A549 (cell line): ENCODE results near the gene ZCWPW1. TPM values are rescaled to one million over a fixed set of nuclear protein-coding genes. Genes with fewer than 3 reads are reported as not detected.

Source experiments
- ATAC-seq, 2 experiments: fragments of 200-7000 bp in 1 of 2; fragments of >200 bp in 1 of 2; cut with Nextera tagmentation in 1 of 2; cut with Tn5 transposase in 1 of 2; 3 replicates each; pipeline versions ENCODE4 v1.8.0 to v1.9.1; 2018 to 2020; ENCODE audit warnings: mild to moderate bottlenecking in 1 of 2, moderate library complexity in 1 of 2
- CTCF ChIA-PET: fragments of 300-600 bp; sonication (Branson Sonifier 250); formaldehyde crosslinking; extraction: SDS; loops from one replicate; lab custom pipeline; 2021; ENCODE audit warnings: antibody characterized with exemption, inconsistent platforms; lab: Yijun Ruan, JAX
- POLR2A ChIA-PET: fragments of 350-600 bp; formaldehyde crosslinking; extraction: SDS; loops from one replicate; lab custom pipeline; 2021; ENCODE audit warnings: antibody characterized with exemption, inconsistent platforms; lab: Yijun Ruan, JAX
- DNase-seq, 2 experiments: peaks; one replicate each; pipeline versions ENCODE4 v3.0.0 to v3.0.0-alpha.2; 2011 to 2016; ENCODE audit warnings: low read depth in 1 of 2, low spot score in 1 of 2
- FAIRE-seq: peaks from 2 replicates; lab custom pipeline; 2011; peaks lifted over from hg19 to GRCh38; lab: Jason Lieb, UNC
- H3K27ac ChIP-seq, 2 experiments: fragments of >200 bp; sonication (Bioruptor Twin); formaldehyde crosslinking; 3 replicates each; pipeline ENCODE4 v1.5.1; 2016 to 2017
- H3K4me1 ChIP-seq: fragments of >200 bp; sonication (Bioruptor Twin); formaldehyde crosslinking; 3 replicates; pipeline ENCODE4 v1.6.1; 2016
- H3K4me2 ChIP-seq: fragments of >200 bp; sonication (Bioruptor Twin); formaldehyde crosslinking; 3 replicates; pipeline ENCODE4 v1.6.1; 2016
- H3K4me3 ChIP-seq: fragments of >200 bp; sonication (Bioruptor Twin); formaldehyde crosslinking; 3 replicates; pipeline ENCODE4 v1.5.1; 2016
- H3K9me3 ChIP-seq: fragments of >200 bp; sonication (Bioruptor Twin); formaldehyde crosslinking; 3 replicates; pipeline ENCODE4 v1.6.1; 2016
- BHLHE40 ChIP-seq: IDR thresholded peaks from 2 replicates; pipeline ENCODE4 v1.6.1; 2012; ENCODE audit warnings: low read depth, low read length, inconsistent platforms
- CBX8 ChIP-seq: fragments of 200-600 bp; sonication (generic); IDR thresholded peaks from 2 replicates; pipeline ENCODE4 v1.6.1; 2016
- GATA3 ChIP-seq: IDR thresholded peaks from 2 replicates; pipeline ENCODE4 v1.6.1; 2012; ENCODE audit warnings: borderline replicate concordance
- JUNB ChIP-seq: fragments of >200 bp; sonication (Bioruptor Twin); formaldehyde crosslinking; IDR thresholded peaks from 2 replicates; pipeline ENCODE4 v1.6.1; 2016
- MAZ ChIP-seq: fragments of 150-350 bp; IDR thresholded peaks from 2 replicates; pipeline ENCODE4 v1.6.1; 2014; ENCODE audit warnings: antibody characterized with exemption, low read depth, low read length, borderline replicate concordance
- POLR2AphosphoS2 ChIP-seq: conservative IDR thresholded peaks from 2 replicates; pipeline ENCODE4 v1.6.1; 2012; ENCODE audit warnings: low read length, improper control_type of control experiment, inconsistent platforms
- RAD21 ChIP-seq, 2 experiments: fragments of >200 bp in 1 of 2; sonication (Bioruptor Twin) in 1 of 2; formaldehyde crosslinking in 1 of 2; IDR thresholded peaks in 1 of 2; conservative IDR thresholded peaks in 1 of 2; 2 replicates in 1 of 2; 3 replicates in 1 of 2; pipeline ENCODE4 v1.6.1; 2012 to 2018; ENCODE audit warnings: inconsistent platforms in 1 of 2
- RCOR1 ChIP-seq: fragments of 150-350 bp; IDR thresholded peaks from 2 replicates; pipeline ENCODE4 v1.6.1; 2014; ENCODE audit warnings: antibody characterized with exemption, low read length, low read depth
- SMC3 ChIP-seq: fragments of >200 bp; sonication (Bioruptor Twin); formaldehyde crosslinking; IDR thresholded peaks from 3 replicates; pipeline ENCODE4 v1.6.1; 2018; ENCODE audit warnings: inconsistent platforms
- SREBF2 ChIP-seq: fragments of 450-650 bp; IDR thresholded peaks from 2 replicates; pipeline ENCODE4 v1.6.1; 2014; ENCODE audit warnings: mild to moderate bottlenecking, moderate library complexity
- WGBS: methylation state at CpG from one replicate; pipeline ENCODE4 v1.1.6; 2017; ENCODE audit errors: missing lambda C conversion rate; 5-methylcytosine and 5-hydroxymethylcytosine counted together
- polyA plus RNA-seq, 4 experiments: library from polyadenylated mRNA; depleted of rRNA in 3 of 4; stranded (reverse); fragments of >200 nt; fragmentation: RNase III in 1 of 4; extraction: RNeasy Plus Mini Kit Qiagen cat#74134 plus additional on column Dnase treatment in 1 of 4; gene quantifications; 2 replicates in 3 of 4; 3 replicates in 1 of 4; pipeline ENCODE4 v1.2.3, GENCODE V29; 2011 to 2017
- TF ChIP-seq, protein P1 (sequence below): IDR thresholded peaks from 2 replicates; pipeline ENCODE4 v1.6.1; 2012
- TF ChIP-seq, protein P2 (sequence below): fragments of 200-600 bp; sonication (generic); IDR thresholded peaks from 2 replicates; pipeline ENCODE4 v1.6.1; 2016; ENCODE audit warnings: antibody characterized with exemption, mild to moderate bottlenecking, moderate library complexity
- TF ChIP-seq, protein P3 (sequence below): fragments of 250-450 bp; sonication (Bioruptor Pico); IDR thresholded peaks from 2 replicates; pipeline ENCODE4 v1.5.0; 2020; ENCODE audit warnings: low read depth, mild to moderate bottlenecking, moderate library complexity
- TF ChIP-seq, protein P4 (sequence below): fragments of >200 bp; sonication (Bioruptor Twin); formaldehyde crosslinking; IDR thresholded peaks from 3 replicates; pipeline ENCODE4 v1.5.1; 2016

Gene ZCWPW1
- polyA plus RNA-seq, 2 of the 4 experiments (the other 2 are of a cell fraction): 2.0 to 4.2 TPM

DNA sequence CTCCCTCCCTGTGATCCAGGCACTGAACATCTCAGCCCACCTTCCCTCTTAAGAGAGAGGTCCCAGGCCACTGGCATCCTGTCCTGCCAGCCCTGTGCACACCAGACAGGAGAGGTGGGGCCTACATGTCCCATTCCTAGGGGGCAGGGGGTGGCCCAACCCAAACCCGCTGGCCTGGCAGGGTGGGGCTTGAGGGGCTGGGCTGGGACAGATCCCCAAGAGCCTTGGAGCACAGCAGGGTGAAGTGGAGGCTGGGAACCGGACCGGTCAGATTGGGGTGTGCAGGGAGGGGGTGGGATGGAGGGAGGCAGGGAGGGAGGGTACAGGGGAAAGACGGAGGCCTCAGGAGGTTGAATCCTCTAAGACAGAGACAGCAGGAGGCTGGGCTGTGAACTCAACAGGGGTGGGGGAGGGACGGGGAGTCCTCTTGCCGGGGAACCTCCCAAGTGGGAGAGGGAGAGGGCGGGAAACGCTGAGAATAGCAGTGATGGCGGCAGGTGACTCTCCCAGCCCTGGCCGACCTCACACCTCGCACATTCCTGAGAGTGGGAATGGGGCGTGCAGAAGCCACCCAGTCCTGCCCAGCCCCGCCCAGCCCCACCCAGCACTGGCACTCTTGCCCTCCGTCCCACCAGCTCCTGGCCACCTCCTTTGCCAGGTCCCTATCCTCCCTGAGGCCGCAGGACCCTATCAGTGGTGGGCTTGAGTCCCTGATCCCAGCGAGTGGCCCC, 43.8 kb upstream of the ZCWPW1 start:
- POLR2A ChIA-PET: interaction anchor here (0.6 kb wide), 1 partner anchor 114 kb away, joined by 3 read pairs; the partner anchor contains the start of genes FBXO24 and LRCH4
- FAIRE-seq (no peak), DNase-seq (no peak), ATAC-seq (no peak)
- WGBS: 90% methylated on average over 11 of the region's 16 CpGs
- peaks cover 21% of the 10 kb centered on the region for H3K4me1 ChIP-seq
- no peaks in the 10 kb centered on the region for H3K9me3 ChIP-seq
- H3K27ac ChIP-seq: peak overlapping the region in 1 of 2 experiments; percentile 20; a peak in 1 of 6 replicates
- CTCF ChIA-PET: interaction anchor here (2.7 to 11.9 kb wide), 4 partner anchors 8 to 89 kb away, joined by 26 to 273 read pairs (median 86); partner anchors contain the start of genes NYAP1 and TSC22D4
- H3K4me2 ChIP-seq: 0 out of 3 replicates have a peak overlapping the region, but pooled peaks have one; percentile 2
- TF ChIP-seq JUNB: no peak
- TF ChIP-seq, protein P1, sequence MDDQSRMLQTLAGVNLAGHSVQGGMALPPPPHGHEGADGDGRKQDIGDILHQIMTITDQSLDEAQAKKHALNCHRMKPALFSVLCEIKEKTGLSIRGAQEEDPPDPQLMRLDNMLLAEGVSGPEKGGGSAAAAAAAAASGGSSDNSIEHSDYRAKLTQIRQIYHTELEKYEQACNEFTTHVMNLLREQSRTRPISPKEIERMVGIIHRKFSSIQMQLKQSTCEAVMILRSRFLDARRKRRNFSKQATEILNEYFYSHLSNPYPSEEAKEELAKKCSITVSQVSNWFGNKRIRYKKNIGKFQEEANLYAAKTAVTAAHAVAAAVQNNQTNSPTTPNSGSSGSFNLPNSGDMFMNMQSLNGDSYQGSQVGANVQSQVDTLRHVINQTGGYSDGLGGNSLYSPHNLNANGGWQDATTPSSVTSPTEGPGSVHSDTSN: no peak
- no peak for TF ChIP-seq RCOR1
- TF ChIP-seq, protein P2, sequence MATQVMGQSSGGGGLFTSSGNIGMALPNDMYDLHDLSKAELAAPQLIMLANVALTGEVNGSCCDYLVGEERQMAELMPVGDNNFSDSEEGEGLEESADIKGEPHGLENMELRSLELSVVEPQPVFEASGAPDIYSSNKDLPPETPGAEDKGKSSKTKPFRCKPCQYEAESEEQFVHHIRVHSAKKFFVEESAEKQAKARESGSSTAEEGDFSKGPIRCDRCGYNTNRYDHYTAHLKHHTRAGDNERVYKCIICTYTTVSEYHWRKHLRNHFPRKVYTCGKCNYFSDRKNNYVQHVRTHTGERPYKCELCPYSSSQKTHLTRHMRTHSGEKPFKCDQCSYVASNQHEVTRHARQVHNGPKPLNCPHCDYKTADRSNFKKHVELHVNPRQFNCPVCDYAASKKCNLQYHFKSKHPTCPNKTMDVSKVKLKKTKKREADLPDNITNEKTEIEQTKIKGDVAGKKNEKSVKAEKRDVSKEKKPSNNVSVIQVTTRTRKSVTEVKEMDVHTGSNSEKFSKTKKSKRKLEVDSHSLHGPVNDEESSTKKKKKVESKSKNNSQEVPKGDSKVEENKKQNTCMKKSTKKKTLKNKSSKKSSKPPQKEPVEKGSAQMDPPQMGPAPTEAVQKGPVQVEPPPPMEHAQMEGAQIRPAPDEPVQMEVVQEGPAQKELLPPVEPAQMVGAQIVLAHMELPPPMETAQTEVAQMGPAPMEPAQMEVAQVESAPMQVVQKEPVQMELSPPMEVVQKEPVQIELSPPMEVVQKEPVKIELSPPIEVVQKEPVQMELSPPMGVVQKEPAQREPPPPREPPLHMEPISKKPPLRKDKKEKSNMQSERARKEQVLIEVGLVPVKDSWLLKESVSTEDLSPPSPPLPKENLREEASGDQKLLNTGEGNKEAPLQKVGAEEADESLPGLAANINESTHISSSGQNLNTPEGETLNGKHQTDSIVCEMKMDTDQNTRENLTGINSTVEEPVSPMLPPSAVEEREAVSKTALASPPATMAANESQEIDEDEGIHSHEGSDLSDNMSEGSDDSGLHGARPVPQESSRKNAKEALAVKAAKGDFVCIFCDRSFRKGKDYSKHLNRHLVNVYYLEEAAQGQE: no peak
- no peak for TF ChIP-seq BHLHE40
- TF ChIP-seq POLR2AphosphoS2: no peak
- H3K4me3 ChIP-seq: no peak overlapping the region

DNA sequence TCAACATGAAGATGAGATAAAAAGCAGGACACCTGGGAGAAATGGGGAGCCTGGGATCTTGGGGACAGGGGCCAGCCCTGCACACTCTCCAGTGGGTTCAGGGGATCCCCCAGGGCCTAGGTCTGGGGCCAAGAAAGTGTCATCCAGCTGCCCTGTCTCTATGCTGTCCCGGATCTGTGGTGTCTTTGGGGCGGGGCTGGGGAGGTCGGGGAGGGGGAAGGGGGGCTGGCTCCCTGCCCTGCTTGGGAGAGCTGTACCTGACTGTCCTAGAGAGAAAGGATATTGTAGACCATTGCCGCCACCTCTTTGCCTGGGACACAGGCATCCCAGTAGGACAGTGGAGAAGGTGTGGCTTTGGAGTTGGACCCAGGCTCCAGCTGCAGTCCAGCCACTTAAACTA, 42.5 kb upstream of the ZCWPW1 start:
- ATAC-seq (no peak), FAIRE-seq (no peak), DNase-seq (no peak)
- Histone ChIP-seq H3K4me2 (no peak overlapping the region), H3K4me3 (no peak overlapping the region), H3K9me3 (no peaks in the 10 kb centered on the region), H3K4me1 (peaks cover 12% of the 10 kb centered on the region), H3K27ac (no peak overlapping the region)
- ChIA-PET POLR2A (interaction anchor here (1.1 kb wide), 1 partner anchor 115 kb away, joined by 3 read pairs; the partner anchor contains the start of gene FBXO24), CTCF (interaction anchor here (0.9 to 11.9 kb wide), 8 partner anchors 9 to 147 kb away, joined by 3 to 273 read pairs (median 13); partner anchors contain the start of genes NYAP1 and TSC22D4)
- TF ChIP-seq CBX8: no peak
- TF ChIP-seq, protein P3, sequence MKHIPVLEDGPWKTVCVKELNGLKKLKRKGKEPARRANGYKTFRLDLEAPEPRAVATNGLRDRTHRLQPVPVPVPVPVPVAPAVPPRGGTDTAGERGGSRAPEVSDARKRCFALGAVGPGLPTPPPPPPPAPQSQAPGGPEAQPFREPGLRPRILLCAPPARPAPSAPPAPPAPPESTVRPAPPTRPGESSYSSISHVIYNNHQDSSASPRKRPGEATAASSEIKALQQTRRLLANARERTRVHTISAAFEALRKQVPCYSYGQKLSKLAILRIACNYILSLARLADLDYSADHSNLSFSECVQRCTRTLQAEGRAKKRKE (CRISPR knock-in tag): no peak
- TF ChIP-seq SREBF2: no peak
- WGBS: 100% methylated on average over 1 of the region's 4 CpGs

DNA sequence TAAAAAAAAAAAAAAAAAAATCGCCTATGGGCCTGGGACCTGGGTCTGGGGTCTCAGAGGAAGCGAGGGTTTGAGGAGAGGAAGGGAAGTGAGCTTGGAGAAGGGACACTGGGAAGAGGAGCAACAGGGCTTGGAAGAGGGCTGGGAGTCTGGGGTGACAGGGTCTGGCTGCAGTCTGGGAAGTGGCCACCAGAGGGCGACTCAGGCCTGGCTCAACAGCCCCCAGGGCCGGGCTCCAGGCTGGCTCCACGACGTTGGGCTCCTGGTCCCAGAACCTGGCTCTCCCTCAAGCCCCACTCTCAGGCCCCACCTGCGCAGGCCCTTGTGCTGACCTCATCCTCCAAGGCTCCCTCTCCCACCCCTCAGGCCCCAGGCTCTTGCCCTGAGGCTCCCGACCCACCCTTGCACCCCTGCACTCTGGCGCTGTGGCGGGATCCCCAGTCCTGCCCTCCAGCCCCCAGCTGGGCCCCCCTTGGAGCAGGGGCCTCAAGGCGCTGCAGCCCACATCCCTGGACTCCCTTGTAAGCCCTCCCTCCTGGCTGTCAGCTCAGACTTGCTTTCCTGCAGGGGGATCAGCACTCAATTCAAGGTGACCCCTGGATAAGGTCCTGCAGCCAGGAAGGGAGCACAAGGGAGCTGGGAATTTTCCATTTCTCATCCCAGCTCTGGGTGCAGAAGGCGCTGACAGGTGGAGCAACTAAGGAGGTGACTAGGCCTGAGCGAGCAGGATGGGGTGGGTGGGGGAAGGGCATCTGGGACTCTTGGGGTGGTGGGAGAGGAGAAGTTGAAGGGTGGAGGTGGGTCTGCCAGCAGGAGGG, 40.9 kb upstream of the ZCWPW1 start:
- WGBS: 24% methylated on average over 10 of the region's 13 CpGs
- CTCF ChIA-PET: interaction anchor here (0.5 to 11.9 kb wide), 57 partner anchors 9 to 380 kb away, joined by 3 to 273 read pairs (median 5); partner anchors contain the start of genes AGFG2, FBXO24, LRCH4 and NYAP1
- TF ChIP-seq, protein P4, sequence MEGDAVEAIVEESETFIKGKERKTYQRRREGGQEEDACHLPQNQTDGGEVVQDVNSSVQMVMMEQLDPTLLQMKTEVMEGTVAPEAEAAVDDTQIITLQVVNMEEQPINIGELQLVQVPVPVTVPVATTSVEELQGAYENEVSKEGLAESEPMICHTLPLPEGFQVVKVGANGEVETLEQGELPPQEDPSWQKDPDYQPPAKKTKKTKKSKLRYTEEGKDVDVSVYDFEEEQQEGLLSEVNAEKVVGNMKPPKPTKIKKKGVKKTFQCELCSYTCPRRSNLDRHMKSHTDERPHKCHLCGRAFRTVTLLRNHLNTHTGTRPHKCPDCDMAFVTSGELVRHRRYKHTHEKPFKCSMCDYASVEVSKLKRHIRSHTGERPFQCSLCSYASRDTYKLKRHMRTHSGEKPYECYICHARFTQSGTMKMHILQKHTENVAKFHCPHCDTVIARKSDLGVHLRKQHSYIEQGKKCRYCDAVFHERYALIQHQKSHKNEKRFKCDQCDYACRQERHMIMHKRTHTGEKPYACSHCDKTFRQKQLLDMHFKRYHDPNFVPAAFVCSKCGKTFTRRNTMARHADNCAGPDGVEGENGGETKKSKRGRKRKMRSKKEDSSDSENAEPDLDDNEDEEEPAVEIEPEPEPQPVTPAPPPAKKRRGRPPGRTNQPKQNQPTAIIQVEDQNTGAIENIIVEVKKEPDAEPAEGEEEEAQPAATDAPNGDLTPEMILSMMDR: peak; percentile 83
- peak; percentile 89 to 91 for TF ChIP-seq RAD21 (conservative IDR thresholded peaks at IDR 0.05 in 1 of 2, IDR thresholded peaks at IDR 0.05 in 1 of 2)
- TF ChIP-seq SMC3: peak; percentile 87
- no peak for TF ChIP-seq GATA3
- 0 out of 2 replicates have a peak, but pooled peaks have one; percentile 34 for TF ChIP-seq MAZ
- TF ChIP-seq SREBF2: no peak
- TF ChIP-seq, all 56 proteins: peak for 4
- no peak overlapping the region for H3K4me2 ChIP-seq
- no peak overlapping the region for H3K4me3 ChIP-seq
- peaks cover 13% of the 10 kb centered on the region for H3K4me1 ChIP-seq
- peak overlapping the region in 1 of 2 experiments; percentile 58; a peak in 2 of 6 replicates for H3K27ac ChIP-seq
- ATAC-seq (peak; percentile 92 to 93), DNase-seq (peak; percentile 72 to 90), FAIRE-seq (no peak)
- no peaks in the 10 kb centered on the region for H3K9me3 ChIP-seq
- POLR2A ChIA-PET: no interaction called here
